Hematopoietic multipotent progenitor cell treated with erythropoietin and hydrocortisone succinate and interleukin-3 and kit ligand, for 4 days (in vitro differentiated cells): ENCODE results near the gene ALLC.
A peak's percentile ranks its signal among the peaks of the same experiment; 100 is the strongest.
"Not testable (repeated sequence)": the region's sequence is repeated elsewhere in the genome, so short reads cannot be mapped to it uniquely, and the experiment has no call there.

Experiments
- DNase-seq: peaks from one replicate; pipeline ENCODE4 v3.0.0-alpha.2; 2015

ALLC gene

GRCh38 chr2:3626812-3627499 lies 31.0 kb upstream of the ALLC start:
- DNase-seq = no peak

- DNase-seq = no peak
Observed at GRCh38 chr2:3627500-3628100, 30.4 kb upstream of the ALLC start.

GRCh38 chr2:3628241-3628679 lies 29.7 kb upstream of the ALLC start:
- DNase-seq = no peak

DNA sequence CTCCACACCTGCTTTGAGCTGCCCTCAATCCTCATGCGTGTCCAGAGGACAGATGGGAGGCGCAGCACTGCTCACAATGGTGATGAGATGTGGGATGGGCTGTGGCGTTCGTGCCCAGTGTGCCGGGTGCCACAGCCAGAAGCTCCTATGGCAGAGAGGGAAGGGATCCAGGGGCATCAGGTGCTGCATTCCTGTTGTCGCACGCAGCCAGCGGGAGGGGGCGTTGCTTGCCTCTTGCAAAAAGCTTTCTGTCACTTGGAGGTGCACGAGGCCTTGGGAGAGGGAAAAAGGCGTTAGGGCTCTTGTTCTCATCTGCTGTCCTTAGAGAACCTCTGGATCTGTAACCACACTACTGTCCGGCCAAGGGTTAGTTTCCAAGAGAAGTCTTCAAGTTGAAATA lies 29.2 kb upstream of the ALLC start:
- peak; percentile 25 for DNase-seq

GRCh38 chr2:3630631-3631030 lies 27.4 kb upstream of the ALLC start:
- no peak for DNase-seq

DNA sequence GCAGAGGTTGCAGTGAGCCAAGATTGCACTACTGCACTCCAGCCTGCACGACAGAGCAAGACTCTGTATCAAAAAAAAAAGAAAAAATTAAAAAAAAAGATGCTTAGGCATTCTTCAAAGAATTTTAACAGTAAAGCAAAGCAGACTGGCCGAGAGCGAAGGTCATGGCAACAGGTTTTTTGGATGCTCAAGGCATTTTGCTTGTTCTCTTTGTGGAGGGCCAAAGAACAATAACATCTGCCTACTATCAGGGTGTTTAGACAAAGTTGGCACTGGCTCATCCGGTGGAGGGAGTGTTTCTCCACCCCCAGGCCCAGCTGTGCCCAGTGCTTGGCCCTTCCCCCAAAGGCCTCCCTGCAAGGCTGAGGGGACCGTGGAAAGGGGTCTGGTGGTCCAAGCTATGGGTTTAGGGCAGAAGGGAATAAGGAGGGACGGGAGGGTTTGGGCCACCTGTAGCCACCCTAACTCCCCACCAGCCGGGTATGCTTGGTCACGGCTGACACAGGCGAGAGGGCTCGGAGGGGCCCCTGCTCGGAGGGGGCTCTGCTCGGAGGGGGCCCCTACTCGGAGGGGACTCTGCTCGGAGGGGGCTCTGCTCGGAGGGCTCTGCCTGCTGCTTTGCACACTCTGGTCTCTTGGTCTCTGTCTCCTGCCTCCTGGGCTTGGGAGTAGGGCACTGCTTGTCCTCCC lies 26.7 kb upstream of the ALLC start:
- DNase-seq = no peak

DNA sequence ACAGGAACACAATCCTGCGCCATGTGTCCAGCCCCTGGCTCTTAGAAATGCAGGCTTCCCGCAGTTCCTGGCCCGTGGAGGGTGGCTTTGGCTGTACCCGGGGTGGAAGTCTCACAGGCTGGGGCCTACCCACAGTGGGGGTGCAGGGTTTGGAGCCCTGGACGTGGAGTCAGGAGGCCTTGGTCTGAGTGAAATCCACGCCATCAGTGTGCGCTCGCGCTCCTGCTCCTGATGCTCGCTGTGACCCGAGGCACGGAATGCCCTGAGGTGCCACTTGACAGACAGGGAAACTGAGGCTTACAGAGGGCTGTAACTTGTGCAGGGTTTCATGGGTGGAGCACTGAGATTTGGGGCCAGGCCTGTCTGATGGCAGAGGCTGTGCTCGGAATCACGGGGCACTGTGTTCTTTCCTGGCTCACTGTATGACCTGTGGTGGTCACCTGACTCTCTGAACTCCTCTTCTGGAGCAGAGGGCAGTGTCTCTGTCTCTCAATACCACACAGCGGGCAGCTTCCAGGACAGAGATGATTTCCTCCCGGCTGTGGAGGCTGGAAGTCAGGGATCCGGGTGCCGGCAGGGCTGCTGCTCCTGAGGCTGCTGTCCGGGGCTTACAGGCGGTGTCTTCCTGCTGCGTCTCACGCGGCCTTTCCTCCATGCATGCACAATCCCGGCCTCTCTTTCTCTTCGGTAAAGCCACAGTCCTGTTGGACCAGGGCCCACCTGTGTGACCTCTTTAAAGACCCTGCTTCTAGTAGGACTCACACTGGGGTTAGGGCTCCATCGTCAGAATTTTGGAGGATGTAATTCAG lies 25.9 kb upstream of the ALLC start:
- no peak for DNase-seq

DNA sequence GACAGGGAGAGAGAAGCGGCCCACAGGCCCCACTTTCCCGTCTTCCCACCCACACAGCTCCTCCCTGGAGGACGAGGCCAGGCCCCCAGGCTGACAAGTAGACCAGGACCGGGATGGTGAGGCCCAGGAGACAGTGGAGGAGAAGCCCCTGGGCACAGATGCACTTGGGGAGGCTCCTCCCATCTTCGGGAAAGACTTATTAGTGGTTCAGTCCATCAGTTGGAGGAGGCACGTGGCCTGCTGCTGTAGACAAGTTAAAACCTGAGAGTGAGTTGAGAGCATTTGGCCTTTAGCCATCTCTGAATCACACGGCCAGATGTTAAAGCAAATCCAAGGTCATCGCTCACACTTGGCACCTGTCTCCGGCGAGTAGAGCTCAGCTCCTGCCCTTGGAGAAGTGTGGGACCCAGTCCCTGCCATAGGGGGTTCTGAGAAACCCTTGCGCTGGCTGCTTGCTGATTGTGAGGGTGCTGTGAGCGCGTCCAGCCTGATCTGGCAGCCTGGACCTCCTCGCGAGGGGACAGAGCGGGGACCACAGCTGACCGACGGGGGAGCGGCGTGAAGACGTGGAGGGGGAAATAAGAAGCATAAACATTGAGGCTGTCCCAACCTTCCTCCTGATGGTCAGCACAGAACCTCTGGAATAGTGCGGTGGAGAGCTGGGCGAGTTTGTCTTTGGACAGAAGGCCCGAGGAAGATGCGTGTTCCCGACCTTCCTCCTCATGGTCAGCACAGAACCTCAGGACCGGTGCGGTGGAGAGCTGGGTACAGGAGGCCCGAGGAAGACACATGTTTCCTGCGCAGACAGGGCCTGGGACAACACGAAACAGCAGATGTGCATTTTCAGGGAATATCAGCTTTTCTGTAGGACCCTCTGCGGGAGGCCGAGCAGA lies 24.7 kb upstream of the ALLC start:
- DNase-seq = no peak

DNA sequence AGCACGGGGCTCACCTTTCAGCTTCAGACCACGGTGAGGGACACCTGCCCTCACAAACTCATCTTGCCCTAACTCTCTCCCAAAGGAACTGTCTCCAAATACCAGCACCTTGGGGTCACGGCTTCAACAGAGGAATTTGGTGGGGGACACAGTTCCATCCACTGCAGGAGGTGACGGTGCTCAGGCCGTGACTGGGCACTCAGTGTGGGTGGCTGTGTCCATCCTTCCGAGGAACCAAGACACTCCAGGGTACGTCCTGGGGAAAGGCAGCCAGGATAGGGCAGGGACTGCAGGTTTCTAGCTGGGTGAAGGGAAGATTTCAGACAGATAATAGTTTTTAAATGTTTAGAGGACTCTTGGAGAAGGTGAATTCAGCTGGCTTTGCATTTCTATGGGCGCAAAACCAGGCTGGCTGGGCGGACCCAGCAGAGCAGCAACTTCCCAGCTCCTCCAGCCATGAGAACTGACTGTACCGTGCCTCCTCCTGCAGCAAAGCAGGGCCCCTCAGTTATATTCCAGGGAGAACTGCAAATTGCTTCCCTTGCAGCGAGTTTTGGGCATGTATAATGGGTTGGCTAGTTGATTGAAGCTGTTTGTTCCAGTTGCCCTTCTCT lies 23.9 kb upstream of the ALLC start:
- DNase-seq = no peak

GRCh38 chr2:3634596-3635121 lies 23.3 kb upstream of the ALLC start:
- DNase-seq = no peak

DNA sequence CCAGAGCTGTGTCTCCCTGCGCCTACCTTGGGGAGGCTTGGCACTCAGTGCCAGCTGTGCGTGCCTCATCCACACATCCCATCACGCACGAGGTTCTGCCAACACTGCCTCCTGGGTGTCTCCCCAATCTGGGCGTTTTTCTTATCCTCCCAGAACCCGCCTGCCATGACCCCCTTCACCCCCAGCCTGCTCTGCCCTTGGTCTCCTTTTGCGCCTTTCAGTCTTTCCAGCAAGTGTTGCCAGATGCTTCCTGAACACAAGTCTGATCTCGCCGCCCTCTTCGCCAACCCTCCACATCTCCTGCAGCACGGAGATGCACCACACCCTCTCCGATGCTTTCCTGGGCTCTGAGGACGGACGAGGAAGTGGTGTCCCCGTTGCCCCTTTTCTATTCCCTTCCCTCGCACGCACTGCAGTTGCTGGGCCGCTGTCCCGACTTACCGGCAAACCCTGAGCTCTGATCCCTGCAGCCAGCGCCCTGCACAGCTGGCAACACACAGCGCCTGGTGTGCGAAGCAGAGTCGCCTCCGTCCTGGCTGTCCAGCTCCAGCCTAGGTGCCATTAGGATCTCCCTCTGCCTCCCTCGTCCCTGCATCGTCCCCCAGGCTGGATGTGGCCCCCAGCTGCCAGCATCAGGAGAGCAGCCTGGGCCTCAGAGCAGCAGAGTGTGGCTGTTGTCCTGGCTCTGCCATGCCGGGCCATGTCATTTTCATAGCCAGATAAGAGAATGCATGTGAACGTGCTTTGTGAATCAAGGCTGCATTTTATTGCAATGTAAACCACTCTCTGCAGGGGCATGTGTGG lies 22.6 kb upstream of the ALLC start:
- DNase-seq = no peak

GRCh38 chr2:3635975-3636327 lies 22.0 kb upstream of the ALLC start:
- not testable (repeated sequence) for DNase-seq

GRCh38 chr2:3636586-3637310 lies 21.3 kb upstream of the ALLC start:
- DNase-seq = no peak

DNA sequence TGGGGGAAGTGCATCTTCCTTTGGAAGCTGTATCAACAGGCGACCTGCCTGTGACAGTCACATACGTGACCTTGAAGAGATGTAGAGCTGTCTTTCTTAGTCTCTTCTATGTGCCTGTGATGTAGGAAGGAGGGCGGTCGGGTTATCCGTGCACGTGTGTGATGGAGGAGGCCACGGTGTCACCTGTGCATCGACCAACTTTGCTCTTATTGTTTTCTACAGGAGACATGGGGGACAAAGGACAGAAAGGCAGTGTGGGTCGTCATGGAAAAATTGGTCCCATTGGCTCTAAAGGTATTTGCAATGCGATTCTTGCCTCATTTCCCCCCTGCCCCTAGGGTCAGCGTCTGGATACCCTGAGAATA lies 20.7 kb upstream of the ALLC start:
- no peak for DNase-seq

GRCh38 chr2:3637692-3638455 lies 20.1 kb upstream of the ALLC start:
- DNase-seq = no peak

- DNase-seq = no peak
Observed at GRCh38 chr2:3638456-3638810, 19.6 kb upstream of the ALLC start.

DNA sequence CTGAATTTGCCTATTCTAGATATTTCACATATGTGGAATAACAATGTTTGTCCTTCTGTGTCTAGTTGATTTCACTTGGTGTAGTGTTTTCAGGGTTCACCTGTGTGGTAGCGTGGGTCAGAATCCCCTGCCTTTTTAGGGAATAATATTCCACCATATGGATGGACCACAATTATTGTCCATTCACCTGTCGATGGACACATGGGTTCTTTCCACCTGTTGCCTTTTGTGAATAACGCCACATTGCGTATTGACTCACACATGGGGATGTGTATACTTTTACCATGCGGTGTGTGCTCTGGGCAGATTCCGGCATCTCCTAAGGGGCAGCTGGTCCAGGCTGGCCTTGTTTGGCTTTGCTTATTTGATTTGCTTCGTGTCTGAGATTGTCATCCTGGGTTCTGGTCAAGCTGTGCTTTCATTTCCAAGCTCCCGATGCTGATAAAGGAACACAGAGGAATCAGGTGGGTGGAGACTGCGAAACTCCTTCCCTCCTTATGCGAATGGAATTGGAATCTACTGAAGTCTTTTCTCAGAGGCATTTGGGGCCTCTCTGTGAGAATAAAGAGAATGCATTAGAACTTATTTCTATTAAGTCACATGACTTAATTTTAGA lies 18.9 kb upstream of the ALLC start:
- DNase-seq = no peak

DNA sequence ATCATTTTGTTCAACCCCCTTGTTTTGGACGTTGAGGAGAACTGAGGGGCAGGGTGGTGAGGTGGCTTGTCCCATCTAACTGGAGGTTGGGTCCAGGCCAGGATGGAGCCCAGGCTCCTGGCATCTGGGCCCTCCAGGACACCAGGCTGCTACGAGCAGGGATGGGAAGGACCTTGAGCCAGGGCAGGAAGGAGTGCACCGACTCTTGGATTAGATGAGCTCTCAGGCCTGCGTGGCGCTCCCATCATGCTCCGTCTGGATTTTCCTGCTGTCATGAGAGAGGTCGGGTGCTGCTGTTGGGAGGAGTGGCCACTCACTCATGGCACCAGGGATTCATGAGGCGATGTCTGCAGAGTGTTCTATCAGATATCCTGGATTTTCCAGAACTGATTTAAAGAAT lies 18.3 kb upstream of the ALLC start:
- DNase-seq = no peak

DNA sequence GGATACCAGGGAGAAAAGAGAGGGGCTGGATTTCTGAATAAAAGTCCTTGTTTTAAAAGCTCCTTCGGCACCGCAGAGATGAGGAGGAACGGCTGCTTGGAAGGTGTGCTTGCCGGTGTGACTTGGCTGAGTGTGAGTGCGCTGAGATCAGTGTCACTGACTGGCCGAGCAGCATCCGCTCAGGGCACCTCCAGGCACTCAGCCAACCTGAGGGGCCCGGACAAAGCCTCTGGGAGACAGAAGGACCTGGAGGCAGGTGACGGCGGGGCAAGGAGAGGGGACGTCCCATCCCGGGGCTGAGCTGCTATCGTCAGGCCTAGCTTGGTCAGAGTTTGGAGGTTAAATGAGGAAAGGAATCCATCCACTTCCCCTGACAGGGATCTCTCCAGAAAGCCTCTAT lies 16.8 kb upstream of the ALLC start:
- DNase-seq = no peak
